ENCODE measurements around the gene U2AF2.

DNA sequence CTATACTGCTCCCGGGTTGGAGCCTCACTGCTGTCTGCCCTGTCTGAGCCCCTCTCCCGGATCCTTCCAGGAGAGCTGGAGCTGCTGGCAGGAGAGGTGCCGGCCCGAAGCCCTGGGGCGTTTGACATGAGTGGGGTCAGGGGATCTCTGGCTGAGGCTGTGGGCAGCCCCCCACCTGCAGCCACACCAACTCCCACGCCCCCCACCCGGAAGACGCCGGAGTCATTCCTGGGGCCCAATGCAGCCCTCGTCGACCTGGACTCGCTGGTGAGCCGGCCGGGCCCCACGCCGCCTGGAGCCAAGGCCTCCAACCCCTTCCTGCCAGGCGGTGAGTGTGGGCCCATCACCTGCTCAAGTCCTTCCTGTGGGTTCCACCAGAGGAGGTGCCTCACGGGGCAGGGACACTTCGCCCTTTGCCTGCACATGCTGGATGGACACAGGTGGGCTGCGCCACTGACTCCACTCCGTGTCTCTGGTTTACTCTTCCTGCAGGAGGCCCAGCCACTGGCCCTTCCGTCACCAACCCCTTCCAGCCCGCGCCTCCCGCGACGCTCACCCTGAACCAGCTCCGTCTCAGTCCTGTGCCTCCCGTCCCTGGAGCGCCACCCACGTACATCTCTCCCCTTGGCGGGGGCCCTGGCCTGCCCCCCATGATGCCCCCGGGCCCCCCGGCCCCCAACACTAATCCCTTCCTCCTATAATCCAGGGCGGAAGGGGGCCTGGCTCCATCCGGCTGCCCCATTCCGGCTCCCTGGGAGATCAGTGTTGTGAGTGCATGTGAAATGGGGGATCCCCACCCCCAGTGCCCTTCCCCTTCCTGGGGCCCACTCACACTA lies 40.0 kb downstream of the U2AF2 start:
- TF ChIP-seq, protein P1, sequence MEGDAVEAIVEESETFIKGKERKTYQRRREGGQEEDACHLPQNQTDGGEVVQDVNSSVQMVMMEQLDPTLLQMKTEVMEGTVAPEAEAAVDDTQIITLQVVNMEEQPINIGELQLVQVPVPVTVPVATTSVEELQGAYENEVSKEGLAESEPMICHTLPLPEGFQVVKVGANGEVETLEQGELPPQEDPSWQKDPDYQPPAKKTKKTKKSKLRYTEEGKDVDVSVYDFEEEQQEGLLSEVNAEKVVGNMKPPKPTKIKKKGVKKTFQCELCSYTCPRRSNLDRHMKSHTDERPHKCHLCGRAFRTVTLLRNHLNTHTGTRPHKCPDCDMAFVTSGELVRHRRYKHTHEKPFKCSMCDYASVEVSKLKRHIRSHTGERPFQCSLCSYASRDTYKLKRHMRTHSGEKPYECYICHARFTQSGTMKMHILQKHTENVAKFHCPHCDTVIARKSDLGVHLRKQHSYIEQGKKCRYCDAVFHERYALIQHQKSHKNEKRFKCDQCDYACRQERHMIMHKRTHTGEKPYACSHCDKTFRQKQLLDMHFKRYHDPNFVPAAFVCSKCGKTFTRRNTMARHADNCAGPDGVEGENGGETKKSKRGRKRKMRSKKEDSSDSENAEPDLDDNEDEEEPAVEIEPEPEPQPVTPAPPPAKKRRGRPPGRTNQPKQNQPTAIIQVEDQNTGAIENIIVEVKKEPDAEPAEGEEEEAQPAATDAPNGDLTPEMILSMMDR (IDR thresholded peaks at IDR 0.05; ENCODE audit: low read length): no peak
- no peak for TF ChIP-seq EZH2 (optimal IDR thresholded peaks at IDR 0.05; ENCODE audit: low read depth, low read length)
- no peak for TF ChIP-seq EZH2phosphoT487 (IDR thresholded peaks at IDR 0.05; ENCODE audit: low read length)

Data from MM.1S (cell line).